Tibial artery (tissue), 4 donors: ENCODE data around the gene EPGN.

Source experiments
- DNase-seq, 2 donors: peaks; one replicate each; pipeline ENCODE4 v3.0.0-alpha.2; 2019
- H3K27ac ChIP-seq, 2 donors: fragments of 200-600 bp; sonication (generic) in 1 of 2; 1 replicate in 1 of 2; 2 replicates in 1 of 2; pipeline ENCODE4 v1.5.1; 2018 to 2019; ENCODE audit warnings: mild to moderate bottlenecking in 1 of 2
- H3K27me3 ChIP-seq, 2 donors: fragments of 200-600 bp; sonication (generic) in 1 of 2; one replicate each; pipeline versions ENCODE4 v1.5.1 to v1.6.0; 2016 to 2019
- H3K36me3 ChIP-seq, 3 donors: fragments of 200-600 bp; sonication (generic) in 2 of 3; one replicate each; pipeline ENCODE4 v1.5.1; 2016 to 2019; ENCODE audit warnings: mild to moderate bottlenecking in 2 of 3
- H3K4me1 ChIP-seq, 4 donors: fragments of 200-600 bp; sonication (generic) in 2 of 4; 1 replicate in 3 of 4; 2 replicates in 1 of 4; pipeline ENCODE4 v1.5.1; 2016 to 2019
- H3K4me3 ChIP-seq, 2 donors: fragments of 200-600 bp; sonication (generic) in 1 of 2; 1 replicate in 1 of 2; 2 replicates in 1 of 2; pipeline ENCODE4 v1.5.1; 2018 to 2019; ENCODE audit warnings: mild to moderate bottlenecking in 2 of 2
- H3K9me3 ChIP-seq, 3 donors: fragments of 200-600 bp; sonication (generic) in 1 of 3; one replicate each; pipeline ENCODE4 v1.5.1; 2016 to 2019
- CTCF ChIP-seq, 2 experiments: fragments of 200-600 bp in 1 of 2; fragments of 450-650 bp in 1 of 2; IDR thresholded peaks; one replicate each; pipeline ENCODE4 v1.5.1; 2017 to 2019; ENCODE audit warnings: antibody characterized with exemption in 2 of 2, mild to moderate bottlenecking in 1 of 2, moderate library complexity in 1 of 2
- intact Hi-C: fragments of 100-400 bp; cut with DNase I; formaldehyde crosslinking; loops from one replicate; pipeline ENCODE4 v1.15.0; 2023; ENCODE audit warnings: low total_unique reads

The EPGN gene

DNA sequence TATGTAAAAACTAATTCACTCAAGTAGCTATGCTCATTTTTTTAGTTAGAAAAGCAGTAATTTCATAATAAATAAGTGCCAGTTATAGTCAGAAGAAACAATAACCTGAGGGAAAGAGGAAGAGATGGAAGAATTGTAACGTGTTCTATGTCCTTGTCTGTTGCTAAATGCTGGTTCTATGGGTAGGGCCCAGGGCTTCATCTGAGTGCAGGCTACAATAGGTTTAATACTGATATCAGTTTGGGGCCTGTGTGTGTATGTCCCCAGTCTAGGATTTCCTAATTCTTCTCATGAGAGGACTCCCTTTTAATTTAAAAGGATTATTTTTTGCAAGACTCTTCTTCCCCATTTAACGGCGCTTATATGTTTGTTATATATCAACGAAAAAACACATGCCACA is 53.4 kb downstream of the EPGN start:
- H3K27ac ChIP-seq, result no peak overlapping the region
- peaks cover 0 to 9% of the 10 kb centered on the region in 2 donors for H3K27me3 ChIP-seq
- intact Hi-C loops, result no loop called here
- peaks cover 0 to 17% (median 11%) of the 10 kb centered on the region in 4 donors for H3K4me1 ChIP-seq
- H3K4me3 ChIP-seq, result no peak overlapping the region
- TF ChIP-seq CTCF (IDR thresholded peaks at IDR 0.05), result no peak
- H3K36me3 ChIP-seq, result no peaks in the 10 kb centered on the region
- DNase-seq, result no peak
- no peaks in the 10 kb centered on the region for H3K9me3 ChIP-seq

- Histone ChIP-seq H3K4me1 (peaks cover 0 to 17% (median 11%) of the 10 kb centered on the region in 4 donors), H3K36me3 (no peaks in the 10 kb centered on the region), H3K4me3 (no peak overlapping the region), H3K27me3 (peaks cover 0 to 9% of the 10 kb centered on the region in 2 donors), H3K27ac (no peak overlapping the region), H3K9me3 (no peaks in the 10 kb centered on the region)
- TF ChIP-seq CTCF (IDR thresholded peaks at IDR 0.05), result no peak
- no peak for DNase-seq
- intact Hi-C loops, result no loop called here
Observed at GRCh38 chr4:74362347-74362746, 54.1 kb downstream of the EPGN start.

- Histone ChIP-seq H3K9me3 (no peaks in the 10 kb centered on the region), H3K27ac (no peak overlapping the region), H3K4me3 (no peak overlapping the region), H3K36me3 (no peaks in the 10 kb centered on the region), H3K4me1 (peaks cover 0 to 17% (median 11%) of the 10 kb centered on the region in 4 donors), H3K27me3 (peaks cover 0 to 9% of the 10 kb centered on the region in 2 donors)
- no peak for DNase-seq
- TF ChIP-seq CTCF (IDR thresholded peaks at IDR 0.05), result no peak
- intact Hi-C loops, result no loop called here
Observed at GRCh38 chr4:74364256-74364651, 56.0 kb downstream of the EPGN start.

- Histone ChIP-seq H3K27ac (no peak within 1 kb of the TSS), H3K4me3 (peak within 1 kb of the TSS; percentile 37 to 55), H3K36me3 (no peaks in the 10 kb centered on the region), H3K4me1 (peaks cover 0 to 17% (median 11%) of the 10 kb centered on the region in 4 donors), H3K27me3 (peaks cover 0 to 9% of the 10 kb centered on the region in 2 donors), H3K9me3 (no peaks in the 10 kb centered on the region)
- peak in 1 of 2 donors; percentile 24 for DNase-seq
- no peak for TF ChIP-seq CTCF (IDR thresholded peaks at IDR 0.05)
- intact Hi-C loops, result no loop called here
Observed at GRCh38 chr4:74364652-74365491, 56.6 kb downstream of the EPGN start, which contains the start of gene EREG. TSS of gene EREG (plus strand) at chr4:74365145. CDS start at chr4:74365309, 164 bp downstream.

DNA sequence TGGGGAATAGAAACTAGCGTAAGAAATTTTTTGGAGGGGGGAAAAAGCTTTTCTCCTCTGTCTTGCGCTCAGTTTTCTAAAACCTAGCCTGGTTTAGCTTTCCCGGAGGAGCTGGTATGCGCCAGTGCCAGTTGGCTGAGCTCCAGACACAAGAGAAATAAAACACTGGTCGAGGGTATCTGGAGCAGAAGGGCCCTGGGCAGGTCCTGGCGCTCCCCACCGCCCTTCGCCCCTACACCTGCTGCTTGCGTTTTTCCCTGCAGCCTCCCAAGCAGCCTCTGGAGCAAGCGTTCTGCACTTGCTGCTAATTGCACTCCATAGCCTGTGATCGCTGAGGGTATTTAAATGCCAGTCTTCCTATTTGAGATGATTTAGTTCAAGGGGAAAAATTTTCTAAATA is 57.5 kb downstream of the EPGN start:
- Histone ChIP-seq H3K9me3 (no peaks in the 10 kb centered on the region), H3K27me3 (peaks cover 0 to 9% of the 10 kb centered on the region in 2 donors), H3K4me3 (peak overlapping the region; percentile 37 to 55), H3K4me1 (peaks cover 0 to 17% (median 11%) of the 10 kb centered on the region in 4 donors), H3K27ac (no peak overlapping the region), H3K36me3 (no peaks in the 10 kb centered on the region)
- no peak for TF ChIP-seq CTCF (IDR thresholded peaks at IDR 0.05)
- intact Hi-C loops, result no loop called here
- no peak for DNase-seq
